Stimulated activated CD8-positive, alpha-beta memory T cell treated with anti-CD3 and anti-CD28 coated beads, Interleukin-12 subunit alpha, Interleukin-12 subunit beta, amount 100 ng/mL, for 24 hours (primary cell): ENCODE results near the gene PCK2.

Source experiments
- DNase-seq: peaks from one replicate; pipeline ENCODE4 v3.0.0-alpha.2; 2020; ENCODE audit errors: extremely low read depth

The PCK2 gene

DNA sequence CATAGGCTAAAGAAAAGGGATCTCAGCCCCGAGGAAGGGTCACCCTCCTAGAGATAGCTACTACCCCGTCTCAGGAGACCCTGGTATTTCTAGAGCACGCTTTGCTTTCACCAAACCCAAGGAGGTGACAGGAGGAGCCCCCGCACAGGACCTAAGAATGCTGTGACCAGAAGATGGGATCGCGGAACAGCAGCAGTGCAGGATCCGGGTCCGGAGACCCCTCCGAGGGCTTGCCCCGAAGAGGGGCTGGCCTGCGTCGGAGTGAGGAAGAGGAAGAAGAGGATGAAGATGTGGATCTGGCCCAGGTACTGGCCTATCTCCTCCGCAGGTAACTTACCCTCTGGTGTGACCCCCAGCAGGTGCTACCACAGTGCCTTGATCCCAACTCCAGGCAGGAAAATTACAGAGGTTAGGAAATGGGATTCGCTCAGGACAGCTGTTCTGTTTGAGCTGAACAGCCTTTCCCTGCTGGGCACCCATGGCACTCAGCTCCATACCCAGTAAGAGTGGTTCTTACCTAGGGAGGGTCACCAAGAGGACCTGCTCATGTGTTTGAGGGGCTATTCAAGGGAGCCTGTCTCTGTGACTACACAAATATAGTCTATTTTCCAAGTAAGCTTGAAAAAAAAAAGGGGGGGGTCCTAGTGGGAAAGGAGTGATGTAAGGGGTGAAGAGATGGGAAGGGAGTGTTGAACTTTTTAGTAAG, 21.5 kb downstream of the PCK2 start:
- DNase-seq = no peak

DNA sequence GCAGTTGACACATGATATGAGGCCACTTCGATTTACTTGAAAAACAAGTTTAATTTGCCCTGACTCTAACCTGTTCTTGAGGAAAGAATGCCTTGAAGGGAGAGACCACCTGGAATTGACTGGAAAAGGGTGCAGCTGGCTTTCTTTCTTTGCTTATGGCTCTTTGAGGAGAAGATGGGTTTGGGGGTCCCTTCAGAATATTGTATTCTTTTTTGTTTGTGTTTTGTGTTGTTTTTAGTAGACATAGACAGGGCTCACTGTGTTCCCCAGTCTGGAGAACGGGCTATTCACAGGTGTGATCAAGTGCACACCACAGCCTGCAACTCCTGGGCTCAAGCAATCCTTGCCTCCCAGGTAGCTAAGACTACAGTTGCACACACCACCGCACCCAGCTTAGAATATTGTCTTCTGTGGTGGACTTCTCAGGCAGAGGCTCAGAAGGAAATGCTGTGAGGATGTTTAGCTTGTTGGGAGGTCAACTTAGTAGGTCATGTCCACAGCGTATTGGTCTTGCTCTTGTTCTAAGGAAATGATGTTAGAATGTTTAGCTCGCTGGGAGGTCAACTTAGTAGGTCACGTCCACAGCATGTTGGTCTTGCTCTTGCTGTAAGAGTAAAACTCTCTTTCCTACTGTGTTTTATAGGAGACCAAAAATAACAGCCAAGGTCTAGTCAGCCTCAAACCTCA, 22.2 kb downstream of the PCK2 start:
- no peak for DNase-seq

DNA sequence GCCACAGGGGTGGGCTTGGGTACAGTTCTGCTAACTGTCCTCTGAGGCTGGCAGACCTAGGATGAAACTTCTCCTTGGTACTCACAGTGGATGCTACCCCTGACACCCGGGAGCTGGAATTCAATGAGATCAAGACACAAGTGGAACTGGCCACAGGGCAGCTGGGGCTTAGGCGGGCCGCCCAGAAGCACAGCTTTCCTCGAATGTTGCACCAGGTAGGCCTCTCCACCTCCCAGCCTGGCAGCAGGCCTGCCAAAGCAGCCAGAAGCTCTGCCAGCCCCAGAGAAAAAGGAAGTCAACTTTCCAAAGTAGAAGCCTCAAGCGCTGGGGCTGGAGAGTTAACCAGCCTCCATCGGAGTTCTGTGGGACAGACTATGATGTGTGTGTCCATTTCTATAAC, 23.1 kb downstream of the PCK2 start:
- no peak for DNase-seq

DNA sequence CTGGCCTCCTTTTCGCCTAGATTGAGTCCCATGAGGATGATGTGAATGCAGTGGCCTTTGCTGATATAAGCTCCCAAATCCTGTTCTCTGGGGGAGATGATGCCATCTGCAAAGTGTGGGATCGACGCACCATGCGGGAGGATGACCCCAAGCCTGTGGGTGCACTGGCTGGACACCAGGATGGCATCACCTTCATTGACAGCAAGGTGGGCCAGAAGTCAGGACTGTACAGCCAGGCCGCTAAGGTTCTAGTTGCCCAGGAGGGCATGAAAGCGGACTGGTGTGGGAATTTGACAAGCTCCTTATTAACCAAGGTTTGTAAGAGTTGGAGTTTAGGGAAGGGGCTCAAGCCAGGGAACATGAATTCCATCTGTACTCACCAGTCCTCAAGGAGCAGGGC, 25.6 kb downstream of the PCK2 start:
- no peak for DNase-seq

DNA sequence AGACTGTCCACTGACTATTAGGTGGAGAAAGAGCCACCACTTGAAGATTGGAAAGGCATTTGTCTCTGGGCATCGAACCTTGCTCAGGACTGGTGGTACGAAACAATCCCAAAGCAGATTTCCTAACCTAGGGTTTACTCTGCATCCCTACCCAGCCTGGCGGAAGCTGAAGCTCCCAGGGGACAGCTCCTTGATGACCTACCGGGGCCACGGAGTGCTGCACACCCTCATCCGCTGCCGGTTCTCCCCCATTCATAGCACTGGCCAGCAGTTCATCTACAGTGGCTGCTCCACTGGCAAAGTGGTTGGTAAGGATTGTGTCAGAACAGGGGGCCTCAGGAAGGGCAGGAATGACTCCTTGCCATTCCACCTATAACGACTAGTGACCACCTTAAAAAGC, 27.1 kb downstream of the PCK2 start:
- DNase-seq = no peak

DNA sequence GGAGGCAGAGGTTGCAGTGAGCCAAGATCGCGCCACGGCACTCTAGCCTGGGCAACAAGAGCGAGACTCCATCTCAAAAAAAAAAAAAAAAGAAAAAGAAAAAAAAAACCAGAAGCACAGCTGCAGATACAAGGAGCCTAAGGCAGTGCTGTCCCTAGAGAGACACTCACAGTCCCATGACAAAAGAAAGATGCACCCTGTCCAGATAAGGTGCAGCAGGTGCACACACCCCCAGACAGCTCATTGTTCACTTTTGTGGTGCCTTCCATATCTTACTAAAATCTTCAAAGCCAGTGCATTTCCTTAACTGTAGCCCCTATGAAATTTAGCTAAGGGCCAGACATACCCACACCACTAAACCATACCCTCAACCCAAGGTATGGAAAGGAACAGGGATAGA, 28.3 kb downstream of the PCK2 start:
- DNase-seq = no peak

DNA sequence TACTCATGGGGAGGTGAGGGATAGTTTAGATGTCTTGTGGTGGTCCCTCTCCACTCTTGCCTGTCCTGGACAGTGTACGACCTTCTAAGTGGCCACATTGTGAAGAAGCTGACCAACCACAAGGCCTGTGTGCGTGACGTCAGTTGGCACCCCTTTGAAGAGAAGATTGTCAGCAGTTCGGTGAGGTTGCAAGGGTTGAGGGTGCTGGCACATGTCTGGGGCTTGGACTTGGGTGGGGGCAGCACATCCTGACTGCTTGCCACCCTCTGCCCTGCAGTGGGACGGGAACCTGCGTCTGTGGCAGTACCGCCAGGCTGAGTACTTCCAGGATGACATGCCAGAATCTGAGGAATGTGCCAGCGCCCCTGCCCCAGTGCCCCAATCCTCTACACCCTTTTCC, 28.8 kb downstream of the PCK2 start:
- no peak for DNase-seq

DNA sequence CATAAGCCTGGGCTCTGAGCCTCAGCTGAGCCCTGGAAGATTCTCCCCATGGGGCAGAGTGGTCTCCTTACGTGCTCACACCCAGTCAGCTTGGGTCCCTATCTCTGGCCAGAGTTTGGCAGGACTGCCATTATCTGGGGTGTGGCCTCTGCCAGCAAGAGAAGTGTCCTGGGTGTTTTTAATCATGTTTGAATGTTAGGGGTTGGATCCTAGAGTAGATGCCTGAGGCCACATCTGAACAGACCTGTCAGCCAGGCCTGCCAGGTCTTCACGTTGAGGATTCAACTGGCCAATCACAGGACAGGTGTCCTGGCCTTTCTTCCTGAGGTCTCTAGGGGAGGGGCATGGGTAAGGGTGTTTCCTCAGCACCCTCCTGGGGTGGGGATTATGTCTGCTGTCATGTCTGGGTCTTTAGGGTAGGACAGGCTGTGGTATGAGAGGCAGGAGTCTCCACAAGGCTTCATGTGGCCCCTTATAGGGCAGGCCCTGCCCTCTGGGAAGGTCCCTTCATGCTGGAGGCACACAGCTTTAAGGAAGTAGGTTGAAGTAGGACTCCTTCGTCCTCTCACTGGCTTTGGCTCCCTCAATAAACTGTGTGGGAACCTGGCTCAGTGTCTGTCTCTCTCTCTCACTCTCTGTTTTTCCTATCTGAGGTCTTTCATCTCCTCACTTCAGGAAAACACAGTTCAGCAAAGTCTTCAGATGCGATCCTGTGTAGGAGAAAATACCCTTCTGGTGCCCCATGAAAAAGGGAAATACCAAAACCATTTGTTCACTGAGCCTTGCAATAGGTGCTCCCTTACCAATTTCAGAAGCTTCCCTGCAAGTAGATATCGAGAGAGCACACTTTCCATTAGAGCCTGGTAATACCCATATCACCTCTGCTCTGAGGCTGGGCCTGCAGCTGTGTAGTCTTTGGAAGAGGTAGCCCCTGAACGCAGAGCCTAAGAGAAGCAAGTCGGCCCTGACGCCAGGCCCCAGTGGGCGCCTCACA, 29.6 kb downstream of the PCK2 start:
- no peak for DNase-seq

DNA sequence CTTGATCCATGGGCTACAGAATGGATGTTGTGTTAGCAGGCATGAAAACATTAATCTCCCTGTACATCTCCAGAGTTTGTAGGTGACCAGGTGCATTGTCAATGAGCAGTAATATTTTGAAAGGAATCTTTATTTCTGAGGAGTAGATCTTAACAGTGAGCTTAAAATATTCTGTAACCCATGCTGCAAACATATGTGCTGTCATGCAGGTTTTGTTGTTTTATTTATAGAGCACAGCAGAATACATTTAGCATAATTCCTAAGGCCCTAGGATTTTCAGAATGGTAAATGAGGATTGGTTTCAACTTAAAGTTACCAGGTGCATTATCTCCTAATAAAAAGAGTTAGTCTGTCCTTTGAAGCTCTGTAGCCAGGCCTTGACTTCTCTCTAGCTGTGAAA, 32.8 kb downstream of the PCK2 start:
- no peak for DNase-seq

DNA sequence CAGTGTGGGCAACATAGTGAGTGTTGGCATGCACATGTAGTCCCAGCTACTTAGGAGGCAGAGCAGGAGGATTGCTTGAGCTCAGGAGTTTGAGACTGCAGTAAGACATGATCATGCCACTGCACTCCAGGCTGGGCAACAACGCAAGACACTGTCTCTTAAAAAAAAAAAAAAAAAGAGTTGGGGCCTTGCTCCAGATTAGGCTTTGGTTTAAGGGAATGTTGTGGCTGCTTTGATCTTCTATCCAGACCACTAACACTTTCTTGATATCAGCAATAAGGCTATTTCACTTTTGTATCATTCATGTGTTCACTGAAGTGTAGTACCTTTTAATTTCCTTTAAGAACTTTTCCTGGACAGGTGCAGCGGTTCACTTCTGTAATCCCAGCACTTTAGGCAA, 33.6 kb downstream of the PCK2 start:
- DNase-seq = no peak

DNA sequence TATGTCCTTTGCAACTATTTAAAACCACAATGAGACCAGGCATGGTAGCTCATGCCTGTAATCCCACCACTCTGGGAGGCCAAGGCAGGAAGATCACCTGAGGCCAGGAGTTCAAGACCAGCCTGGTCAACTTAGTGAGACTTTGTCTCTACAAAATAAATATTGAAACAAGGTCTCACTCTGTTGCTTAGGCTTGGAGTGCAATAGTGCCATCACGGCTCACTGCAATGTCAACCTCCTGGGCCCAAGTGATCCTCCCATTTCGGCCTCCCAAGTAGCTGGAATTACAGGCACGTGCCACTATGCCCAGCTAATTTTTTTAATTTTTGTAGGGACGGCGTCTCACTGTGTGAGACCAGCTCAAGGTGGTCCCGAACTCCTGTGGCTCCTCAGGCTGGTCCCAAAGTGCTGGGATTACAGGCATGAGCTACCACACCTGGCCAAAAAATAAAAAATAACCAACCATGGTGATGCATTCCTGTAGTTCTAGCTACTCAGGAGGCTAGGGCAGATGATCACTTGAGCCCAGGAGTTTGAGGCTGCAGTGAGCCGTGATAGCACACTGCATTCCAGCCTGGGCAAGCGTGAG, 35.4 kb downstream of the PCK2 start:
- DNase-seq = no peak

DNA sequence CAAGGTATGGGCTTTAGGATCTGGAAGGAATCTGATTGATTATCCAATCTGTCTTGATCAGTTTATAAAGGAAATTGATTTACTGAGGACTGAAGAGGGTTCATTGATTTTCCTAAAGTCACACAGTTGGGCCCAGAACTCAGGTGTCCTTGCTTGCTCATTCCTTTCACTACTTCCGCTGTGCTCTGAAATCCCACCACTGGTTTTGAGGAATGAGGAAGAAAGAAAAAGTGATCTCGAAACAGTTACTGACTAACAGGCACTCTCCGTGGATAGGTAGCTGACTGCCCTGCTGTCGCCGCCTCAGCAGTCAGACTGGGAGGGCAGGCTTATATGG, 36.2 kb downstream of the PCK2 start, which contains the start of gene FITM1:
FITM1 (plus strand) TSS at position 280 of the 337 bp plus-strand sequence. CDS start 905 bp downstream, outside the sequence.
- DNase-seq = no peak

DNA sequence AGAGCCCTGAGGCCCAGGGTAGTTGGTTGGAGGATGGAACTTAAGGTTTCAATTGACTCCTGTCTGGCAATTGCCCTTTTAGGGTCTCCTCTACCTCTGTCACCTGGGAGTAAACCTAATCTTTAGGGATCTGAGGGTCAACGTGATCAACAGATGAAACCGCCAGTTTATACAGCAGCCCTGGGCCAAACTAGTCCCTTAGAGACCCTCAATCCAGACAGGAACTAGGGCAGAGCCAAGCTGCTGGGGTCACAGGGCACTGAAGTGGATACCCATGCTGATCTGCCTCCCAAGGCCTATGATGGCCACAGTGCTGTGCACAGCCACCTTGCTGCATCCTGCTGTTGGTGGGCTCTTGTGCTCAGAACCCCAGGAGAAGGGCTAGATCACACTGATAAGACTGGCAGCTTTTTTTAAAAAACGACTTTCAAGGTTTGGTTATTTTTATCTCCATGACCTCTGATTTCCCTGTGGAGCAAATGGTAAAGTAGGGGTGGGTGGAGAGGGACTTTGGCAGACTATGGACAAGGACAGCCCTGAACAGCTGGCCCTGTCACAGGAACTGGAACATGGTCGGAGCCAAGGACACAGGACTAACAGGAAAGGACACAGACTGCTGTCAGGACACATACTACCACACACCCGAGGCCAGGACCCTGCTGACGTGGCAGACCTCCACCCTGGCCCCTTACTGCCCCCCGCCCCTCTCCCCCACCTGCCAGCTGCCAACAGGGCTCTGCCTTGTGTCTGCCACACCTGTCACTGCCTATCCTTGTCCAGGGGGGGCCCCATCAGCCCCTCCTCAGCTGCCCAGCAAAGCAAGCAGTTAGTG, 36.8 kb downstream of the PCK2 start:
- DNase-seq = no peak

DNA sequence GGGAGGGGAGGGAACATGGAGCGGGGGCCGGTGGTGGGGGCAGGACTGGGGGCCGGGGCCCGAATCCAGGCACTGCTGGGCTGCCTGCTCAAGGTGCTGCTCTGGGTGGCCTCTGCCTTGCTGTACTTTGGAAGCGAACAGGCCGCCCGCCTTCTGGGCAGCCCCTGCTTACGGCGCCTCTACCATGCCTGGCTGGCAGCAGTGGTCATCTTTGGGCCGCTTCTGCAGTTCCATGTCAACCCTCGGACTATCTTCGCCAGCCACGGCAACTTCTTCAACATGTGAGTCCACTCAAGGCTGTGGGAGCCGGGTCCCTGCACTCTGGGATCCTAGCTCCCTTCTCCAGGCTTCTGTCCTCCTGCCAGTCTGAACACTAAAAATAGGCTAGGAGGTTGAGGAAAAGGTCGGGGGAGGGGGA, 37.4 kb downstream of the PCK2 start:
- no peak for DNase-seq

DNA sequence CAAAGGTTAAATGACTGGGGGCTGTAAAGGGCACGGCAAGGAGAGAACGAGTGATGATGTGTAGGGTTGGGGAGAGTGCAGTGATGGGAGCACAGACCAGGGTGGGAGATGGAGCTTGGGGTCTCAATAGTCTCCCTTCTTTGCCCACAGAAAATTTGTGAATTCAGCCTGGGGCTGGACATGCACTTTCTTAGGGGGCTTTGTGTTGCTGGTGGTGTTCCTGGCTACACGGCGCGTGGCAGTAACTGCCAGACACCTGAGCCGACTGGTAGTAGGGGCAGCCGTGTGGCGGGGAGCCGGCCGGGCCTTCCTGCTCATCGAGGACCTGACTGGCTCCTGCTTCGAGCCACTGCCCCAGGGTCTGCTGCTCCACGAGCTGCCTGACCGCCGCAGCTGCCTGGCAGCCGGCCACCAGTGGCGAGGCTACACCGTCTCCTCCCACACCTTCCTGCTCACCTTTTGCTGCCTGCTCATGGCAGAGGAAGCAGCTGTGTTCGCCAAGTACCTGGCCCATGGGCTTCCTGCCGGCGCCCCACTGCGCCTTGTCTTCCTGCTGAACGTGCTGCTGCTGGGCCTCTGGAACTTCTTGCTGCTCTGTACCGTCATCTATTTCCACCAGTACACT, 38.1 kb downstream of the PCK2 start:
- no peak for DNase-seq

DNA sequence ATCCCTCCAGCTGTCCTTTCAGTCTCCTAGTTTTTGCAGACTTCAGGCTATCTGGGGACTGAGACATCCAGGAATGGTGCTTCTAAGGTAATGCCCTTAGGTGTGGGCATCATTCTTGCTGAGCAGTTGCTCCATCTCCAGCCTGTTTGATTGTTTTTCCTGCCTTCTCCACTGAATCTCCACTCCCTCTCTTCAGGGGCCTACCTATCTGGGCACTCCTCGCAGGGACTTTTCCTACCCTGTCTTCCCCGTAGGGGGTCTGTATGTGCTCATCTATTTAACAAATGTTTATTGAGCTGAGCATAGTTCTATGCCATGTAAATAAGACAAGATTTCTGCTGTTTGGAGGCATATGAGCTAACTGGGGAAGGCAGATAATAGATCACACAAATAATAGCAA, 38.9 kb downstream of the PCK2 start:
- no peak for DNase-seq

DNA sequence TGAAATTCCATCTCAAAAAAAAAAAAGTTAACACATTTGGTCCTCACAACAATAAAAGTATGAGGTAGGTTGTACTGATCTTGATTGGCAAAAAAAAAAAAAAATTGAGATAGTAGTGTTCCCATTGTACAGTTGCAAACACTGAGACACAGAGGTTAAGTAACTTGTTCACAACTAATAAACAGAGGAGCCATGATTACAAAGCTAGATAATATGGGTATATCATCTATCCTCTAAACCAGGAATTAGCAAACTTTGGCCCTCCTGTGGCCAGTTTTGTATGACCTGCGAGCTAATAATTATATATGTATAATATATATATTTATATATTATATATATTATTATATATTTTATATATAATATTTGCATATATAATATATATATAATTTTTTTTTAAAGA, 39.6 kb downstream of the PCK2 start:
- no peak for DNase-seq

DNA sequence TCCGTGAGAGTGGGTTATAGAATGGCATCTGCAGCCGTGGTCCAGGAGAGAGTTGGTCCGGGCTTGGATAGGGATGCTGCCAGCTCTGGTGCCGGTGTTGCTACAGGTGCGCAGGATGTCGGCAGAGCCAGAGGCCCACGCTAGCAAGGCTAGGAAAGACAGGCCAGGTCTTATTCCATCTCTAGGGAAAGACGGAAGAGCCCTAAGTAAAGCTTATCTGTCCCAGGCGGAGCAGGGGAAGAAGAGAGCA, 41.4 kb downstream of the PCK2 start:
- no peak for DNase-seq

DNA sequence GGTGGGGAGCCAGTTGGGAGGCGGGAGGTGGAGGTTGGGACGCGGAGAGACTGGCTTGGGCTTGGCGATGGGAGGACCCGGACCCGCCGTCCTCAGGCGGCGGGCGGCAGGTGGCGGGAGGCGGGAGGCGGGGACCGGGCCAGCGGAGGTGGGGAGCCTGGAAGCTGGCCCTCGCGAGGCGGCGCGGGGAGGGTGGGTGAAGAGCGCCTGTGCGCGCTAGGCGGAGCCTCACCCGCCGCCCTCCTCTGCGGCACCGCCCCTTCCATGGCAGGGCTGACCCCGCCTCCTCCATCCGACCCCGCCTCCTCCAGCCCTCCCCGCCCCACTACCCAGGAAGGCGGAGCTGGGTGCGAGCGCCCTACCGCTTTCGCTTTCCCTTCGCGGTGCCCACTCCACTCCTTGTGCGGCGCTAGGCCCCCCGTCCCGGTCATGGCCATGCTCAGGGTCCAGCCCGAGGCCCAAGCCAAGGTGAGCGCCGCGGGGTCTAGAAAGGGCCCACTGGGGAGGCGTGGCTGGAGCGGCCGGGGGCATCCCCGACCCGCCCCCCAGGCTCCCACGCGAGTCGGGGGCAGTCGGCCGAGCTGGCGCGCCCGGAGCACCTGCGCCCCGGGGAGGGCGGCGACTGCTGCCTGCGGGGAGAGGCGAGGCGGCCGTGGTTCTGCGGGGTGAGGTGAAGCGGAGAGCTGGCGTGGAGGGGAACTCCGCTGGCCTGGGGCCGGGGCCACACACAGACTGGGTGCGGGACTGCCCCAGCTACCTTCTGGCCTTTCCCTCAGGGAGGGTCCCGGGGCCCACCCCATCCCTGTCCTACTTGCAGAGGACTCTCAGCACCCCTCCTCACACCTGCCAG, 41.9 kb downstream of the PCK2 start, which contains the start of gene PSME1:
PSME1 (plus strand) TSS at position 361 of the 850 bp plus-strand sequence; CDS start at position 430, 69 bp downstream.
- DNase-seq = peak; percentile 83
